Thyroid gland (tissue), 4 donors: ENCODE data around the gene WDR19. TPM values are rescaled to one million over a fixed set of nuclear protein-coding genes. Genes with fewer than 3 reads are reported as not detected.
"Not testable (repeated sequence)": the region's sequence is repeated elsewhere in the genome, so short reads cannot be mapped to it uniquely, and the experiment has no call there.

Experiments used
- DNase-seq, 2 donors: peaks; one replicate each; pipeline ENCODE4 v3.0.0-alpha.2; 2019
- H3K27ac ChIP-seq, 3 donors: fragments of 200-600 bp; sonication (generic); 1 replicate in 2 of 3; 2 replicates in 1 of 3; pipeline ENCODE4 v1.5.1; 2016 to 2019; ENCODE audit warnings: mild to moderate bottlenecking in 1 of 3, moderate library complexity in 1 of 3
- H3K27me3 ChIP-seq: fragments of 200-600 bp; sonication (generic); one replicate; pipeline ENCODE4 v1.5.1; 2019
- H3K36me3 ChIP-seq, 2 donors: fragments of 200-600 bp; sonication (generic); one replicate each; pipeline ENCODE4 v1.5.1; 2016 to 2019
- H3K4me1 ChIP-seq, 2 donors: fragments of 200-600 bp; sonication (generic); one replicate each; pipeline ENCODE4 v1.5.1; 2017 to 2019
- H3K4me3 ChIP-seq, 3 donors: fragments of 200-600 bp; sonication (generic); replicated peaks in 1 of 3; 1 replicate in 2 of 3; 2 replicates in 1 of 3; pipeline ENCODE4 v1.5.1; 2016; ENCODE audit warnings: mild to moderate bottlenecking in 1 of 3
- H3K9me3 ChIP-seq: fragments of 200-600 bp; sonication (generic); one replicate; pipeline ENCODE4 v1.5.1; 2017
- CTCF ChIP-seq, 6 experiments: fragments of 200-600 bp in 3 of 6; fragments of 450-650 bp in 3 of 6; sonication (generic) in 3 of 6; IDR thresholded peaks; one replicate each; pipeline ENCODE4 v1.5.1; 2016 to 2019; ENCODE audit warnings: antibody characterized with exemption in 6 of 6, mild to moderate bottlenecking in 2 of 6, inconsistent platforms in 1 of 6, moderate library complexity in 1 of 6
- POLR2A ChIP-seq, 2 donors: fragments of 450-650 bp; IDR thresholded peaks; one replicate each; pipeline ENCODE4 v1.6.1; 2017; ENCODE audit warnings: antibody characterized with exemption in 2 of 2, mild to moderate bottlenecking in 2 of 2, moderate library complexity in 1 of 2
- WGBS, 2 donors: methylation state at CpG; one replicate each; pipeline ENCODE4 v1.1.5; 2017; 5-methylcytosine and 5-hydroxymethylcytosine counted together
- intact Hi-C: fragments of 100-400 bp; cut with DNase I; formaldehyde crosslinking; loops from one replicate; pipeline ENCODE4 v1.15.1; 2023
- total RNA-seq, 4 donors: library from RNA; depleted of rRNA; stranded (reverse); fragments of >200 nt; gene quantifications; one replicate each; pipeline ENCODE4 v1.2.3, GENCODE V29; 2016

WDR19 gene
- 10 to 100 TPM; 62.9 to 92.9 (median 82.0) TPM for total RNA-seq

- peak; percentile 99 to 100 for DNase-seq
- TF ChIP-seq POLR2A (IDR thresholded peaks at IDR 0.05), result peak in 1 of 2 donors; percentile 71
- peak in 5 of 6 experiments; percentile 26 to 60 (median 48) for TF ChIP-seq CTCF (IDR thresholded peaks at IDR 0.05)
- peaks cover 7 to 10% of the 10 kb centered on the region in 2 donors for H3K4me1 ChIP-seq
- peaks cover 3 to 6% of the 10 kb centered on the region in 2 donors for H3K36me3 ChIP-seq
- peak within 1 kb of the TSS; percentile 44 to 89 (median 51) for H3K4me3 ChIP-seq
- intact Hi-C loops, result no loop called here
- 0 to 1% methylated on average over 43 to 48 of the region's 48 CpGs for WGBS, 2 donors
- no peaks in the 10 kb centered on the region for H3K27me3 ChIP-seq
- H3K27ac ChIP-seq, result peak within 1 kb of the TSS; percentile 41 to 58 (median 53)
- H3K9me3 ChIP-seq, result no peaks in the 10 kb centered on the region
Observed at GRCh38 chr4:39181905-39182638, at the start of gene WDR19. Gene WDR19, plus strand, starts transcription at chr4:39182529. Its CDS starts 29 bp downstream, at chr4:39182558.

- H3K4me1 ChIP-seq, result no peaks in the 10 kb centered on the region
- H3K4me3 ChIP-seq, result no peak overlapping the region
- DNase-seq, result no peak
- H3K9me3 ChIP-seq, result no peaks in the 10 kb centered on the region
- no peak overlapping the region for H3K27ac ChIP-seq
- H3K36me3 ChIP-seq, result no peaks in the 10 kb centered on the region
- TF ChIP-seq CTCF (IDR thresholded peaks at IDR 0.05) (no peak), POLR2A (IDR thresholded peaks at IDR 0.05) (no peak)
- H3K27me3 ChIP-seq, result no peaks in the 10 kb centered on the region
- intact Hi-C loops, result loop anchor here (10.0 kb wide), 1 partner anchor 239 kb away; no protein-coding TSS in a partner anchor
- 98% methylated on average over 3 of the region's 3 CpGs for WGBS, 2 donors
Observed at GRCh38 chr4:39133623-39134022, 48.7 kb upstream of the WDR19 start.

- Histone ChIP-seq H3K9me3 (no peaks in the 10 kb centered on the region), H3K4me3 (no peak overlapping the region), H3K27ac (no peak overlapping the region), H3K4me1 (no peaks in the 10 kb centered on the region), H3K27me3 (no peaks in the 10 kb centered on the region), H3K36me3 (no peaks in the 10 kb centered on the region)
- WGBS, 2 donors, result 59 to 64% methylated on average over 2 of the region's 2 CpGs
- DNase-seq, result no peak
- intact Hi-C loops, result loop anchor here (10.0 kb wide), 1 partner anchor 240 kb away; no protein-coding TSS in a partner anchor
- TF ChIP-seq POLR2A (IDR thresholded peaks at IDR 0.05) (no peak), CTCF (IDR thresholded peaks at IDR 0.05) (no peak)
Observed at GRCh38 chr4:39134683-39135306, 47.5 kb upstream of the WDR19 start.

- not testable (repeated sequence) for H3K27me3 ChIP-seq, H3K4me3 ChIP-seq, H3K27ac ChIP-seq, DNase-seq, H3K36me3 ChIP-seq, H3K9me3 ChIP-seq, H3K4me1 ChIP-seq
- intact Hi-C loops, result loop anchor here (10.0 kb wide), 1 partner anchor 243 kb away; no protein-coding TSS in a partner anchor
- 81 to 82% methylated on average over 3 of the region's 3 CpGs for WGBS, 2 donors
Observed at GRCh38 chr4:39138227-39138626, 44.1 kb upstream of the WDR19 start.

GRCh38 chr4:39146211-39146610, 36.1 kb upstream of the WDR19 start:
- no peaks in the 10 kb centered on the region for H3K36me3 ChIP-seq
- no peaks in the 10 kb centered on the region for H3K27me3 ChIP-seq
- 87 to 93% methylated on average over 1 of the region's 1 CpG for WGBS, 2 donors
- no peaks in the 10 kb centered on the region for H3K9me3 ChIP-seq
- no peak for TF ChIP-seq CTCF (IDR thresholded peaks at IDR 0.05)
- no peak for TF ChIP-seq POLR2A (IDR thresholded peaks at IDR 0.05)
- no peak overlapping the region for H3K4me3 ChIP-seq
- DNase-seq, result no peak
- no peaks in the 10 kb centered on the region for H3K4me1 ChIP-seq
- intact Hi-C loops, result no loop called here
- H3K27ac ChIP-seq, result no peak overlapping the region
